H1 (cell line): ENCODE measurements around the gene CWC27. TPM values are rescaled to one million over a fixed set of nuclear protein-coding genes. Genes with fewer than 3 reads are reported as not detected.

Experiments used
- ATF2 ChIP-seq: IDR thresholded peaks from 2 replicates; pipeline ENCODE4 v1.6.1; 2012; ENCODE audit warnings: low read length, inconsistent platforms
- SUZ12 ChIP-seq: fragments of 200-600 bp; sonication (generic); IDR thresholded peaks from 2 replicates; pipeline ENCODE4 v1.6.1; 2012; ENCODE audit warnings: mild to moderate bottlenecking, inconsistent platforms, low read length, moderate library complexity, mixed read lengths
- polyA plus RNA-seq, 7 experiments: library from polyadenylated mRNA; depleted of rRNA in 3 of 7; stranded (reverse) in 5 of 7; unstranded in 2 of 7; fragments of >200 nt in 5 of 7; fragments of 200-250 nt in 2 of 7; gene quantifications; 1 replicate in 5 of 7; 2 replicates in 1 of 7; 4 replicates in 1 of 7; pipeline versions ENCODE4 v1.2.1 to v1.2.3, GENCODE V29; 2011 to 2013; ENCODE audit warnings: missing spikeins in 2 of 7, mixed read lengths in 2 of 7
- total RNA-seq: library from RNA; stranded (reverse); fragmentation: NEBNext Ultra II Directional; extraction: Animal tissue kit (Norgen Biotek cat#: 25700); gene quantifications from 2 replicates; pipeline ENCODE4 v1.2.1, GENCODE V29; 2021

Gene CWC27
- total and polyA plus RNA-seq, 2 of the 8 experiments (the other 6 are each of a cell fraction or from before 2014, with no cell fraction given), result 24.9 to 43.4 TPM

- TF ChIP-seq ATF2 (no peak), SUZ12 (no peak)
Observed at GRCh38 chr5:64914396-64914795, 145.7 kb downstream of the CWC27 start (continued).
